GM19372 (cell line): ENCODE results near the gene KCNA4.
"Not testable (repeated sequence)": the region's sequence is repeated elsewhere in the genome, so short reads cannot be mapped to it uniquely, and the experiment has no call there.

Experiments
- ATAC-seq: cut with Tn5 transposase; IDR thresholded peaks from one replicate; pipeline ENCODE4 v1.9.1; 2021; ENCODE audit warnings: mild to moderate bottlenecking, low read depth, moderate library complexity; ENCODE audit not compliant: unreplicated experiment

Gene KCNA4

GRCh38 chr11:30000986-30001750, 15.7 kb downstream of the KCNA4 start:
- ATAC-seq = no peak

GRCh38 chr11:29996016-29996415, 20.8 kb downstream of the KCNA4 start:
- ATAC-seq = peak; percentile 70

- ATAC-seq = no peak
Observed at GRCh38 chr11:29989174-29989970, 27.5 kb downstream of the KCNA4 start.

GRCh38 chr11:29985248-29985647, 31.6 kb downstream of the KCNA4 start:
- no peak for ATAC-seq

GRCh38 chr11:29984544-29984943, 32.3 kb downstream of the KCNA4 start:
- no peak for ATAC-seq

GRCh38 chr11:29978549-29978948, 38.3 kb downstream of the KCNA4 start:
- ATAC-seq = no peak

GRCh38 chr11:29975580-29975979, 41.2 kb downstream of the KCNA4 start:
- ATAC-seq = not testable (repeated sequence)

- ATAC-seq = no peak
Observed at GRCh38 chr11:29963796-29964195, 53.0 kb downstream of the KCNA4 start.

- no peak for ATAC-seq
Observed at GRCh38 chr11:29963036-29963435, 53.8 kb downstream of the KCNA4 start.

- no peak for ATAC-seq
Observed at GRCh38 chr11:29962243-29962642, 54.6 kb downstream of the KCNA4 start.
